Amniotic epithelial cell (primary cell): Measurements from ENCODE around the gene SLC6A16.

Experiments
- DNase-seq: peaks from one replicate; pipeline ENCODE4 v3.0.0-alpha.2; 2010; ENCODE audit warnings: low read depth

SLC6A16 gene

DNA sequence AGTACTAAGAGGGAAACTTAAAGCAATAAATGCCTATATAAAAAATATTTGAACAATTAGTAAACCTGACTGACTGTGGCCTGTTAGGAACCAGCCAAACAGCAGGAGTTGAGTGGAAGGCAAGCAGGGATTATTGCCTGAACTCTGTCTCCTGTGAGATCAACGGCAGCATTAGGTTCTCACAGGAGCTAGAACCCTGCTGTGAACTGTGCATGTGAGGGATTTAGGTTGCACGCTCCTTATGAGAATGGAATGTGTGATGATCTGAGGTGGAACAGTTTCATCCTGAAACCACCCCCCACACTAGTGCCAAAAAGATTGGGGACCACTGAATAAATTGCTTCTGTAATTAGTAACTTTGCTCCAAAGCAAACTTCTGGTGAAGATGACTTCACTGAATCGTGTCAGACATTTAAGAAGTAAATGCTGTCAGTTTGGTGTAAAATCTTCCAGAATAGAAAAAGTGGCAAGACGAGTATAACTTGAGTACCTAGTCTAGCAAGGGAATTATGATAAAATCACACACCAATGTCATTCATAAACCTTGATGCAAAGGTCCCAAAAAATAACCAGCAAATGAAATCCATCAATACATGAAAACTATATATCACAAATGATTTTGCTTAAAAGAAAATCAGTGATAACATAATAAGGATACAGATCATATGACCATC lies 53.8 kb downstream of the SLC6A16 start:
- no peak for DNase-seq

DNA sequence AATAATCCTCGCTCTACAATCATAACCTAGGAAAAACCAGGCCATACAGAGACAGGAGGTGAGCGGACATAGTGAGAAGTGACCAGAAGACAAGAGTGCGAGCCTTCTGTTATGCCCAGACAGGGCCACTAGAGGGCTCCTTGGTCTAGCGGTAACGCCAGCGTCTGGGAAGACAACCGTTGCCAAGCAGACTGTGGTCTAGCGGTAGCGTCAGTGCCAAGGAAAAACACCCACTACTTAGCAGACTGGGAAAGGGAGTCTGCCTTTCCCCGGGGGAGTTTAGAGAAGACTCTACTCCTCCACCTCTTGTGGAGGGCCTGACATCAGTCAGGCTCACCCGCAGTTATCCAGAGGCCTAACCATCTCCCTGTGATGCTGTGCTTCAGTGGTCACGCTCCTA lies 58.6 kb downstream of the SLC6A16 start:
- peak; percentile 77 for DNase-seq

DNA sequence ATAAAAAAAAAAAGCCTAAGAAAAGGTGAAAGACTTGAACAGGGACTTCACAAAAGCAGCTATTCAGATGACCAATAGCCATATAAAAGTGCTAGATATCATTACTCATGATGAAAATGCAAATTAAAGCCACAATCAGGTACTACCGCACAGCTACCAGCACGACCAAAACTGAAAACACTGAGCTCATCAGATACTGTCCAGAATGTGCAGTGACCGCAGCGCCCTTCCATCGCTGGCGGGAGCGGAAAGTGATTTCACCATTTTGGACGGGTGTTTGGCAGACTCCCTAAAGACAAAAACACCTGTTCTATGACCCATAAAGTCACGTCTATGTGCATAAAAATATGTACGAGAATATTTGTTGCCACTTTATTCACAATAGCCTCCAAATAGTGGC lies 60.7 kb downstream of the SLC6A16 start:
- DNase-seq, result no peak

DNA sequence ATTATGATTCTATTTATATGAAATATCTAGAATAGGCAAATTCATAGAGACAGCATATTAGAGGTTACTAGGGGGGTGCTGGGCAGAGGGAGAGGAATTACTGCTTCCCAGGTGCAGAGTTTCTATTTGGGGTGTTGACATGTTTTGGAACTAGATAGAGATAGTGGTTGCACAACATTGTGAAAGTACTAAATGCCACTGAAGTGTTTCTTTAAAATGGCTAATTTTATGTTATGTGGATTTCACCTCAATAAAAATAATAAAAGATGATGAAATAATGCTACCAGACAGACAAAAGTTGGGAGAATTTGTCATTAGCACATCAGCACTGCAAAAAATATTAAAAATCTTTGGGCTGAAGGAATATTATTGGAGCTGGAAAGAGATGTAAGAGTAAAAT lies 63.4 kb downstream of the SLC6A16 start:
- DNase-seq, result no peak

DNA sequence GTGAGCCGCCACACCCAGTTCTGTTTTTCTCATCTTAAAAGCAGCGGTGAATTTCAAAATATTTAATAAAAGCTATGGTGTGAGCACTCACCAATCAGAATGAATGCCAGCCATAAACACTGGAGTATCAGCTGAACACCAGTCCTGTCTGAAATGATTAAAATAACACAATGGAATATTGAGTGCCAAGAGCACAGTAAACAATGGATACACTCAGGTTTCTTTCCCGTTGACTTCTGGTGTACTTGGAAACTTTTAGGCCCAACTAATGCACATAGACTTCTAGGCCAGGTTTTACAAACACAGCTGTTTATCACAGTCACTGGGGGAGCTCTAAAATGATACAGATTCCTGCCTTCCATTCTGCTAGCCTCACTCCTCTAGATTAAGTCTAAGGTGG lies 68.3 kb downstream of the SLC6A16 start:
- DNase-seq, result no peak

DNA sequence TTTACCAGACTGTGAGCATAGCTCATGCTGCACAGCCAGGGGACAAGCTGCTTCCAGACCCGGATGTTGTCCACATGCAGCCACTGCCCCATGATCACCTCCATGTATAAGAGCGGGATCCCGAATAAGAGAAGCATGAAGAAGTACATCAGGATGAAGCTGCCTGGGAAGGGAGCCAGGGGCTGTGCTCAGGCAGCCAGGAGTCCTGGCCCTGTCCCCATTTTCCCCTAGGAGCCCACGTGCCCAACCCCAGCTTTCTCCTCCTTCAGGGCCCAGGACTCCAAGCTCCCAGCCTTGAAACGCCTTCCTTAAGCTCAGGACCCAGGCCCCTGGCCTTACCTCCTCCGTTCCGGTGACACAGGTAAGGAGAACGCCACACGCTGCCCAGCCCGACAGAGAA lies 69.3 kb downstream of the SLC6A16 start:
- no peak for DNase-seq

DNA sequence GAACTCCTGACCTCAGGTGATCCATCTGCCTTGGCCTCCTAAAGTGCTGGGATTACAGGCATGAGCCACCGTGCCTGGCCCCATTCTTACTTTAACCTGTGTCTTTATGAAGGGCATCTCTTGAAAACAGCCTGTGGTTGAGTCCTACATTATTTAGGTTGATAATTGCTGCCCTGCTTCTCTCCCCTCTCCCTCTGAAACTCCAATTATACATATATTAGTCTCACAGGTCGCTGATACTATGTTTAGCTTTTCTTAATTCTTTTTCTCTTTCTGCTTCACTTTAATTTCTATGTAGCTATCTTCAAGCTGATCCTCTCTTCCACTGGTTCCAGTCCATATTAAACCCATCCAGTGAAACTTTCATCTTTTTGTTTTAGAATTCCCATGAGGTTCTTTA lies 75.1 kb downstream of the SLC6A16 start:
- no peak for DNase-seq

DNA sequence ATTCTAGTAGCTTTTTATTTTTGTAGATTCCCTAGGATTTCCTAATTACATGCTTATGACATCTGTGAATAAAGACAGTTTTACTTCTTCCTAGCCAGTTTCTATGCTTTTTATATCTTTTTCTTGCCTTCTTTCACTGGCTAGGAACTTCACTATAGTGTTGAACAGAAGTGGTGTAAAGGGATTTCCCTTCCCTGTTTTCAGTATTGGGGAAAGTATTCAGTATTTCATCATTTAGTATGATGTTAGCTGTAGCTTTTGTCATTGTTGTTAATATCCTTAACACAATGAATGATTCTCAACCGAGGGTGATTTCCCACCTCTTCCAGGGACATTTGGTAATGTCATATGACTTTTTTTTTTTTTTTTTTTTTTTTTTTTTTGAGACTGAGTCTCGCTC lies 77.3 kb downstream of the SLC6A16 start:
- DNase-seq, result no peak

DNA sequence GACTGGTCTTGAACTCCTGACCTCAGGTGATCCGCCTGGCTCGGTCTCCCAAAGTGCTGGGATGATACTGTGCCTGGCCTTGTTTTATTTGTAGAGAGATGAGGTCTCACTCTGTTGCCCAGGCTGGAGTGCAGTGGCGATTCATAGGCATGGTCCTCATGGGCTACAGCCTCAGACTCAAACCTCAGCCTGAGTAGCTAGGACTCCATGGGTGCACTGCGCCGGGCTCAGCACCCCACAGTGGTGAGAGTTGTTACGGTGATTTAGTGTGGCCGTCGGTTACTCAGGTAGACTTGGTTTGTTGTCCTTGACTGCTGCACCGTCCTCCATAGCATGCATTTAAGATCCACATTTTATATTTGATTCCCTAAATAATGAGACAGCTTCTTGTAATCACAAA lies 80.7 kb downstream of the SLC6A16 start:
- DNase-seq, result no peak

DNA sequence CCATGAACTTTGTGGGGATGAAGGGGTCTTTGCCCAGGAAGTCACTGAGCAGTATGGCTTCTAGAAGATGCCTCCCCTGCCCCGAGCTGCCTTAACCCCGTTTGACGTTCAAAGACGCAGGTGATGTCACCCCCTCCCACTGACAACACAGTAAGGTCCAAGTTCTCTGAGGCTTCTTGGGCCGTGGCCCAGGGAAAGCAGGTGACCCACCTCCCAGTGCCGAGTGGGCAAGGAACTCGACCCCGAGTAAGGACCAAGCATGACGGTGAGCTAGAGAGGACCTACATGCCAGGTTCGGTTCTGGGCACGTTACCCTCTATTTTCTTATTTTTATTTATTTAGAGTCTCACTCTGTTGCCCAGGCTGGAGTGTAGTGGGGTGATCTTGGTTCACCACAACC lies 81.3 kb downstream of the SLC6A16 start:
- no peak for DNase-seq

DNA sequence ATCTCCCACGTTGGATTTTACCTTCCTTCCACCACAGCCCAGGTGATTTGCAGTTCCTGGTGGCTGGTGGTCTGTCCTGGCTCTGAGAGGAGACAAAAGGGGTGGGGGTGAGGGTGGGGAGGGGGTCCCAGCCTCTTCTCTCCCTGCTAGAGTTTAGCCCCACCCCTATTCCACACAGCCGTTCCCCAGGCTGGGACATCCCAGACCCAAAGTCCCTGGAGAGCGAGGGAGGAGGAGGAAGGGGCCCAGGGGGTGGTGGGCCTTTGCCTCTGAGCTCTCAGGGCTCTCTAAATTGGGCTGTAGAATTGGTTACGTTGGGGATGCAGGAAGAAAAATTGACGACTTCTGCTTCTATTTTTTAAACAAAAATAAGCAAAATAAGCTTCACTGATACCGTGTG lies 81.9 kb downstream of the SLC6A16 start:
- no peak for DNase-seq

DNA sequence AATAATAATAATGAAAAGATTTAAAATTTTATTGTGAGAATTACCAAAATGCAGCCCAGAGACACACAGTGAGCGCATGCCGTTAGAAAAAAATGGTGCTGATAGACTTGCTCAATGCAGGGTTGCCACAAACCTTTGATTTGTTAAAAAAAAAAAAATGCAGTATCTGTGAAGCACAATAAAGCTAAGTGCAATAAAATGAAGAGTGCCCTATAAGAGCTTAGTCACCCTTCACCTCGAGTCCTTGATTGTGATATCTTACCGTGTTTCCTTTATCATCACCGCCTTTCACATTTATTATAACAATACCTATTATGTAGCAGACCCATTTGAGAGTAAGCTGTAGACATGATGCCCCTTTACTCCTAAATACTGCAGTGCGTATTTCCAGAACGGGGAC lies 83.2 kb downstream of the SLC6A16 start:
- DNase-seq, result no peak
